Prostate gland (tissue), 2 donors: ENCODE data around the gene CACYBP.

Experiments used
- CTCF ChIP-seq, 4 experiments: fragments of 200-600 bp in 2 of 4; fragments of 450-650 bp in 2 of 4; sonication (generic) in 2 of 4; IDR thresholded peaks; 1 replicate in 3 of 4; 2 replicates in 1 of 4; pipeline ENCODE4 v1.5.1; 2016 to 2019; ENCODE audit warnings: antibody characterized with exemption in 4 of 4, mild to moderate bottlenecking in 2 of 4, moderate library complexity in 2 of 4
- POLR2AphosphoS5 ChIP-seq: sonication (generic); formaldehyde crosslinking; IDR thresholded peaks from one replicate; pipeline ENCODE4 v1.6.1; 2017; ENCODE audit warnings: antibody characterized with exemption

- TF ChIP-seq POLR2AphosphoS5: no peak
- no peak for TF ChIP-seq CTCF (IDR thresholded peaks at IDR 0.05)
Observed at GRCh38 chr1:174996476-174996875, 3.3 kb upstream of the CACYBP start.
